HuH-7.5 (cell line): ENCODE measurements around the gene C3orf20.
"Not testable (repeated sequence)": the region's sequence is repeated elsewhere in the genome, so short reads cannot be mapped to it uniquely, and the experiment has no call there.

Source experiments
- DNase-seq: peaks from one replicate; pipeline ENCODE4 v3.0.0; 2011; ENCODE audit warnings: low spot score

The C3orf20 gene

DNA sequence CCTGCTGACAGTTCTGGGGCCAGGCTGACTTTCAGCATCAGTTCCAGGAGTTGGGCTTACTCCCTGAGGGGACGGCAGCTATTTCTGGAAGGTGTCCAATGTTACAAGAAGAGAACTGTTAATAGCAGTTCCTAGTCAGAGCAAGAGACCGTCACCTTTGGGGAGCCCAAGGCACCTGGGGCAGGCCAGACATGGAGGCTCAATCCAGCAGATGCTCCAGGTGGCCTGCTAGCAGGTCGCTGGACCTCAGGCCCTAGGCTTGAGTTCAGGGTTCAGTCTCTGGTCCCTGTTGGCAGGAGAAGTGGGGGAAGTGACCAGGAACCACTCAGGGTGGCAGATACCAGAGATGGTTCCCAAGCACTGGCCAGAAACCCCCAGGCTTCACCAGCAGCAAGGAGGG, 25.9 kb downstream of the C3orf20 start:
- no peak for DNase-seq

DNA sequence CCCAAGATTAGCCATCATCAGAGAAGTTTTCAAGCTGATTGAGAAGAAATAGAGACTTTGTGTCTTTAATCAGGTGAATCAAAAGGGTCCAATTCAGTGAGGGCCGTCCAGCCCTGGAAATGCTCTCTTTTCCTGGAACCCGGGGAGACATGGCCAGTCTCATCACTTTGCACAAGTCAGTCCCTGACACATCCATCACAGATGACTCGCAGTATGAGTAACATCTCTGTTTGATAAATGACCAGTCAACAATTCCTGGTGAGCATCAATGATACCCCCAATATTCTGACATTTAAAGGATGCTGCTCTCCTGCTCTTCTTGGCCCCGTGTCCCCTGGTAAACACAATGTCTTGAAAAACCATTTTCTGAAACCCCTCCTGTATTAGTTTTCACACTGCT, 26.7 kb downstream of the C3orf20 start:
- no peak for DNase-seq

DNA sequence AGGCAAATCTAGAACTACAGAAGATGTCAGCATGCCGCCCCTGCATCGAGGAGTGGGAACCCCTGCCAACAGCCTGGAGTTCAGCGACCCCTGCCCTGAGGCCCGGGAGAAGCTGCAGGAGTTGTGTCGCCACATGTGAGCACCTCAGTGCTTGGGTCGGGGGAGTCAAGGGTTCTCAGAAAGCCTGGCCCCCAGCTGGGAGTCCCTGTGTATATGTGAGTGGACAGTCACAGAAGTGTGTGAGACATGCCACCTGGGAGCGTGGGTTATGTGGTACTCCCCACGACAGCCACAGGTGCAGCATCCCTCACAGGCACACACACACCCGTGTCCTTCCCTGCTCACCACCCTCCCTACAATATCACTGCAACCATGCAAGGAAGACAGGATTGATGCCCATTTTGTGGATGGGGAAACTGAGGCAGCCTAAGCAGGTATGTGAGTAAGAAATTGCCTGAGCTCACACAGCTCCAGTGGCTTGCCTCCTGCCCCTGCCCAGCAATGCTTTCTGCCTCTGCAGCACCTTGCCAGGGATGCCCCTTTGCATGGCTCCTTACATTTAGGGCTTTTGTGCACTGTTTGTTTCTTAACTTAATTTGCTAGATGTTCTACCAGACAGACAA, 28.3 kb downstream of the C3orf20 start:
- no peak for DNase-seq

DNA sequence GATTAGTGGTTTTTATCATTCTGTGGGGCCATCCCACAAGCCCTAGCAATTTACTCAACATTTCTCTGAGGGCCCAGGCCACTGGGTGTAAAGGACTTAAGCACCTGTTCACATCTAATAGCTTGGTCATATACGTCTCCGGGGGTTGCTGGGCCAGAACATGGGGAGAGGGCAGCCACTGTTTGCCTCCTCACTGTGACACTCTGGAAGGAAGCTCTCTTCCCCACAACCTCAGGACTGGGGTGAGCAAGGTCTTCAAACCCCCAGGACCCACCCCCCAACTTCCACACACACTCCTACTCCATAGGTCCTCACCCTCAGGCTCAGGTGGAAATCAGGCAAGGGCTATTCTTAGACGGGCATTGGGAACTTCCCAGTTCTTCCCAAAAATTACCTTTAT, 28.9 kb downstream of the C3orf20 start:
- no peak for DNase-seq

DNA sequence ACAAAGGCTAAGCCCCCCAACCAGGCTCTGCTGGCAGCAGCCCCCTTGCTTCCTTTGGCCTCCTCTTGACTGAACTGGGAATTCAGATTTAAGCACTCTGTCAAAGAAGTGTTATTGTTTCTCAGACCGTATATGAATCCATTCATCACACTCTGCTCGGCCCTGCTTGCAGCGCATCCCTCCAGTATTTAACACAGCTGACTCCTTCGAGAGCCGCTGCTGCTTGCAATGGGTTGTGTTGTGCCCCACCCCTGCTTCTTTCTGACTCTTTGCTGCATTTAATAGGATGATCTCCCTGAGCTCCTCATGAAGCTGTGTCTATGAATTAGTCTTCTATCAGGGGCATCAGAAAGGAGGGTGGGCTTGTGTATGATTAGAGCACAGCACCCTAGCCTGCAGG, 31.2 kb downstream of the C3orf20 start:
- no peak for DNase-seq

DNA sequence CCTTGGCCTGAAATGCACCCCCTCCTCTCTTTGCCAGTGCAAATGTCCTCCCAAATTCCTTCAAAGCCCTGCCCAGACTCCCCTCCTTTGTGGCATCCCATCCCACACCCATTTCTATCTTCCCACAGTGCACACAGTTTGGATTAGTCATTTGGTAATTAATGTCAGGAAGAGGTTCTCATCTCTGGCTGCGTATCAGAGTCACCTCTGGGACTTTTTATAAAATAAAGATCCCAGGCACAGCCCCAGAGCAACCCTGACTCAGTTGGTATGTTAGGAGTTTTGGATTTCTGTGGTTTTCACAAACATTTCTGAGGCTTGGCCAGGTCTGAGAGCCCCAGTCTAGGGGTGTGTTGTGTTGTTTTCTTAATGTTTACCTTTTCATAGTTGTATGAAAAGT, 41.6 kb downstream of the C3orf20 start:
- no peak for DNase-seq

DNA sequence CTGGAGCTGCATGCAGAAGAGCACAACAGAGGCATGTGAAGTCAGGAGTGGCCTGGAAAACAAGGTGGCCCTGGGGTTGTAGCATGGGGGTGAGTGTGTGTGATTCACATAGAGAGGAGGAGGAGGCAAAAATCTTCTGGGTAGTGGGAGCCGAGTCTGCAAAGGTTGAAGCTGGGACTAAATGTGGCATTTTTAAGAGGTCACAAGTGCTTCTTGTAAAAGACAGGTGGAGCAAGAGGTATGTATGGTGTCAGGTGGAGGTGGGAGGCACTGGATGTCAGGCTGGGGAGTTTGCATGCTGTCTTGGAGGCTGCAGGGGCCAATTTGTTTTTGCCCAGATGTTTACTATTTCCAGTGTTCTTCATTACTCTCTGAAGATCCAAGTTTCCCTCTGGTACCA, 42.4 kb downstream of the C3orf20 start:
- DNase-seq = no peak

DNA sequence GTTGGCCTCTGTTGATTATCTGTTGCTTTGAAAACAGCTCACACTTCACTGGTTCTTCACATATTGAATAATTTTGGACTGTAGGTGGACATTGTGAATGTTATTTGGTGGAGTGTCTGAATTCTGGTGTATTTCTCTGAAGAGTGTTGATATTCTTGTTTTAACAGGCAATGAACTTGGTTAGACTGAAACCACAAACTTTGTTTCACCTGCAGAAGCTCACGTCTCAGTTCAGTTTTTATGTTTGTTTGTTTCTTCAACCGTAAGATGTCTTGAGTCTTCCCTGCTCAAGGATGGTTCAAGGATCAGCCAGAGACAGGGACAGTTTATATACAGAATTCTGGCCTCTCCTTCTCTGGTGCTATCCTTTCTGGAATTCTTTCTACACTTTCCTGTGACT, 43.6 kb downstream of the C3orf20 start:
- no peak for DNase-seq

DNA sequence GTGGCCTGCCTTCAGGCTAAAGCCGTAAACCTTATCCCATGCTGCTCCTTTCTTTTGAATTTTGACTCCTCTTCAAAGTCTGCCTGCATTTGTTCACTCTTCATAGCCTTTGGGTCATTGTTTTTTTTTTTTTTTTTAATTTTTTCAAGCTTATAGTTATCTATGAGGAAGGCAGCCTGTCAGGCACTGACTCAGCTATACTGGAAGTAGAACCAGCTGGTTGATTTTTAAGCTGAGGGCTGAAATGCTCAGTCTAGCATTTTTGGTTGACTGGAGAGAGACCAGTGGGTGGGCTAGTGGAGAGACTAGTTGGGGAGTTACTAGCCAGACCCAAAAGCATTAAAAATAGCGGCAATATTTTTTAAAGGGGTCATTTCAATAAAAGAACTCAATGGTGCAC, 44.1 kb downstream of the C3orf20 start:
- DNase-seq = no peak

DNA sequence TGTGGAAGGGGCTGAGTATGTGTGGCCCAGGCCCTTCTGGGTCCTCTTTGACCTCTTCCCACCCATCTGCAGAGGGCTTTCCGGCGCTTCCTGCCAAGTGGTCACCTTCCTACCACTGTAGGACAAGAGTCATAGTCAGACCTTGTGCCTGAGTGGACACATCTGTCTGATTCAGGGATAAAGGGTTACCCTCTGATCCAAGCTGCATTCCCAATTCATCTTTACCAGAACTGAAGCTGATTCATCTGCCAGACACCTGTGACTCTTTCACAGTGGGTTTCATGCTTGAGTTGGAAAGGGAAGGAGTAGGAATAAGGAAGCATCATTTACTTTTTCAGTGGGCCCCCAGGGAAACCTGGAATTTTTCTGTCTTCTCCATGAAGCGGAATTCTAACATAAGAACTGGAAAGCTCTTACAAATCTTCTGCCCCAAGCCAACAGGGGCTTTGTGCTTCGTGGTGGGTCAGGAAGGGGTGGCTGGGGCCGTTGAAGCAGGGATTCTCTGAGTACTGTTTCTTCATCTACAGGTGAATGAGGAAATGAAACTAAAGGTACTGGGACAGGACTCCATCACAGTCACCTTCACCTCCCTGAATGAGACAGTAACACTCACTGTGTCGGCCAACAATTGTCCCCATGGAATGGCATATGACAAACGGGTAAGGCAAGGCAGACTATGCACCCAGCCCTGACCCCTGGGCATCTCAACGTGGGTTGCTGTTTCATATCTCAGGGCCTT, 46.4 kb downstream of the C3orf20 start:
- no peak for DNase-seq

DNA sequence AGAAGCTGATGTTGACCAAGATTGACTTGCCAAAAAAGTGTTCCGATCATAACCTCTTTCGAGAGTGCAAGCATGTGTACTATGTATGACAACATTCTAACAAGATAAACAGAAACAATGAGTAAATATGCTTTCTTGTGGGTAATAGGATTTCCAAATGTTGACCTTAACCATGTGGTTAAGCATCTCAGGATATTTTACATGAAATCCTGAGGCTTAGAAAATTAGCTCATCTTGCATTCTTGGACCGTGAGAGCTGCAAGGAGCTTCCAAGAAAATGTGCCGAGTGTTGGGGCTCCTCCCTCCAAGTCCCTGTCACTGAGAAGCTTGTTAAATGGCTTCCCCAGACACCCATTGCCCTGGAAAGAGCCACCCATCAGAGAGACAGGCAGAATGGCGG, 50.1 kb downstream of the C3orf20 start:
- DNase-seq = no peak

DNA sequence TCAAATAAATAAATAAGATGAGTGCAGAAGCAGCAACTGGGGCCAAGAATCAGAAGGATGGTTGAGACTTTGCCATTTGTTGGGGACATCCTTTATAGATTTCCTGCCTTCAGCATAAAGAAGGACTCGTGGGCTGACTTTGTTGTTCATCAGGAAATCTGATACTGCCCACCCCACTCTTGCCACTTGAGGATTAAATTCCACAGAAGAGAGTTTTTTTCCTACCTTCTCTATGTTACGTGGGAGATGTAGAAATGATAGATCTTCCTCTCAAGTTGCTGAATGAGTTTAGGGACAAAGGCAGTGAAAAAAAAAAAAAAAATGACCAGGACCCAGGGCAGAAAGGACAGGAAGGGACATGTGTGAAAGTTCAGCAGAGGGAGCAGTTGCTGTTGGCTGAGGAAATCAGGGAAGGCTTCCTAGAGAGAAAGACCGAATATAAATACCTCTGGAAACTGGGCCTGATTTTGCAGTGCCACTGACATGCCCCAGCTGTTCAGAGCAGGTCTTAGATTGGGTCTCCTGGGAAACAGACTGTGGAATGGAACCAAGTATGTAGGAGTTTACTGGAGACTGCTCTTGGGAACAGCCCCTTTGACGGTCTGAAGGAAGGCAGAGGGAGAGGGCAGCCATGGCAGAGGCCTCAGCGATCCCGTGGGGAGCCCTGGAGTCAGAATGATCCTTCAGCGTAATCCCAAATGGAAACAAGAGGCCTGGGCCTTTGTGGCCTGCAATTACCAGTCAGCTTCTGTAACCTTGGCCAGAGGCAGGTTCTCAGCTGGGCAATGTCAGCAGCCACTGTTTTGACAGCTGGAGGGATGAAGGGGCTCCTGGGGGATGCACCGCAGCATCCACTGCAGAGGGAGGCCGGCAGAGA, 50.9 kb downstream of the C3orf20 start:
- no peak for DNase-seq

DNA sequence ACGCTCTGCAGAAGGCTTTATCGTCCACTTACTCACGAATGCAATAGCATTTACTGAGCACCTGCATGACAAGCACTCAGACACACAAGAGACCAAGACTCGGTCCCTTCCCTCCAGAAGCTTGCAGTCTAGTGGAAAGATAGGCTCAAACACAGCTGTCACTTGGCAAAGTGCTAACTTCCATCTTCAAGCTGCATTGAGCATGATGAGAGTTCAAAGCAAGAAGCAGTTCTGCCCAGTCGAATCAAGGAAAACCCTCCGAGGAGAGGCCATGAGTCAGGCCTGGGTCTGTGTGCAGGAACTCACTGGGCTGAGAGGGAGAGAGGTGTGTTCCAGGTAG, 51.5 kb downstream of the C3orf20 start:
- no peak for DNase-seq

DNA sequence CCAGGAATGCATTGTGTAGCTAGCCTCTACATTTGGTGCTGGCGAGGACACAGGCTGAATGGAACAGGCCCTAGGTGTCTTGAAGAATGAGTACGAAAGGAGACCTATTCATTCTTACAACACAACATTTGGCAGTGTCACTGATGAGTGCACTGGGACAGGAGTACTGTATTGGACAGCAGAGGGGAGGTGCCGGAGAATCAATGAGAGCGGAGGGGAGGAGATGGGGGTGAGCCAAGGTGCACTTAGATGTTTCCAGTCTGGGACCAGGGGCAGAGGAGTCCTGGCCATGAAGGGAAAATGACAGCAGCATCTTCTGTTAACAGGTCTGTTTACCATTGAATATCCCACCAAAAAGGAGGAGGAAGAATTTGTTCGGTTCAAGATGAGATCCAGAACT, 53.2 kb downstream of the C3orf20 start:
- DNase-seq = no peak

DNA sequence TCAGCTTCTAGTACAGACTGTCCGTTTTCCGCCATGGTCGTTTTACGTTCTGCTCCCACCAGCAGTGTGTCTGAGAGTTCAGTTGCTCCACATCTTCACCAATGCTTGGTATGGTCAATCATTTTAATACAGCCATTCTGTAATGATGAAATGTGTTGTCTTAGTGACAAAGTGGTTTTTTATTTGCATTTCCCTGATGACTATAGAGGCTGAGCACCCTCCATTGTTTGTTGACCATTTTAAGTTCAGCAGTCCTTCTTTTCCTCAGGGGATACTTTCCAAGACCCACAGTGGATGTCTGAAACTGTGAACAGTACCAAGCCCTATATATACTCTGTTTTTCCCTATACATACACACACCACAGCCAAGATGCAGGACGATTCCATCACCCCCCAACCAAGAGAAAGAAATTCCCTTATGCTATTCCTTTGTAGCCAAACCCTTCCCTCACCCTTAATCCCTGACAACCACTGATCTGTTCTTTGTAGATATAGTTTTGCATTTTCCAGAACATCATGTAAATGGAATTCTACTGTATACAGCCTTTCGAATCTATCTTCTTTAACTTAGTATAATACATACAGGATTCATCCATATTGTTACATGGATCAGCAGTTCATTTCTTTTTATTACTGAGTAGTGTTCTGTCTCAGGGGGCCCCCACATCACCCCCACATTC, 55.9 kb downstream of the C3orf20 start:
- DNase-seq = no peak

DNA sequence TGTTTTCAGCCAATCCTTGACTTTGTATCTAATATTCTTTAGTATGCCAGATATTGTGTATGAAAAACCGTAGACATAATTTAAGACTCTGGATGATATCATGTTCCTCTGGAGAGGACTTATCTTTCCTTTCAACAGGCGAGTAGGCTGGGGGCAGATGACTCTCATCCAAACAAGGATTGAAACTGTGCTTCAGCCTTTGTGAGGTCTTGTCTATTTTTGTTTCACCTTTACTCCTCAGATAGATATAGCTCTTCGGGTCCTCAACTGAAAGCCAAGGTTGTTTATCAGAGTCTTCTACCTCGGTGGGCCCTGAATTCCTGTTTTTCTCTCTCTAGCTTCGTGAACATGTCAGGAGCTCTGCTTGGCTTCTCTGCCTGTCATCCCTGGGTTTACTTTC, 66.0 kb downstream of the C3orf20 start:
- no peak for DNase-seq

DNA sequence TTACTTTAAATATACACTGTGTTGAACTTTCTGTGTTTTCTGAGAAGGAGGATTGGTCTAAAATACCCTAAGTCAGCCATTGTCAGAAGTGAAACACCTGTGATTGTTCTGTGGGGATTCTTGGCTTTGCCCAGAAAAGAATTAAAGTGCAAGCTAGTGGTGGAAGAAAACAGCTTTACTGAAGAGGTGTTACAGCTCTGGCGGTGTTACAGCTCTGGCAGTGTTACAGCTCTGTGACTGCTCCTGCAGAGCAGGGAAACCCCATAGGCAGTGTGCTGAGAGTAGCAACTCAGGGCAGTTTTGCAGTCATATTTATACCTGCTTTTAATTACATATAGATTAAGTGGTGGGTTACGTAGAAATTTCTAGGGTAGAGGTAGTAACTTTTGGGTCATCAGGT, 66.6 kb downstream of the C3orf20 start:
- no peak for DNase-seq

DNA sequence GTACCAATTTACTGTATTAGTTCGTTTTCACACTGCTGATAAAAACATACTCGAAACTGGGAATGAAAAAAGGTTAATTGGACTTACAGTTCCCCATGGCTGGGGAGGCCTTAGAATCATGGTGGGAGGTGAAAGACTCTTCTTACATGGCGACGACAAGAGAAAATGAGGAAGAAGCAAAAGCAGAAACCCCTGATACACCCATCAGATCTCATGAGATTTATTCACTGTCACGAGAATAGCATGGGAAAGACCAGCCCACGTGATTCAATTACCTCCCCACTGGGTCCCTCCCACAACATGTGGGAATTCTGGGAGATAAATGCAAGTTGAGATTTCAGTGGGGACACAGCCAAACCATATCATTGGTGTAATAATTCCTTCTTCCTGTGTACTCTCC, 69.6 kb downstream of the C3orf20 start:
- DNase-seq = no peak

DNA sequence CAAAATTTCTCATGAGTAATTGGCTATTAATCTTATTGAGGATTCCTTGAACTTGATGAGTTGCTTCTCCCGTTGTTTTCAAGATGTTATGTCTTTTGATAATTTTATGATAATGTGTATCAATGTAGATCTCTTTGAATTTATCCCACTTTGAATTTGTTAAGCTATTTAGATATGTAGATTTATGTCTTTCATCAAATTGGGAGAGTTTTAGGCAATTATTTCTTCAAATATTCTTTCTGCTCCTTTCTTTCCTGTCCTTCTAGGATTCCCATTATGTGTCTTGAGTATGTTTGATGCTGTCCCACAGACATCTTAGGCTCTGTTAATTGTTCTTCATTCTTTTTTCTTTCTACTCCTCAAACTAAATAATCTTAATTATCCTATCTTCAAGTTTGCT, 75.7 kb downstream of the C3orf20 start:
- DNase-seq = no peak

DNA sequence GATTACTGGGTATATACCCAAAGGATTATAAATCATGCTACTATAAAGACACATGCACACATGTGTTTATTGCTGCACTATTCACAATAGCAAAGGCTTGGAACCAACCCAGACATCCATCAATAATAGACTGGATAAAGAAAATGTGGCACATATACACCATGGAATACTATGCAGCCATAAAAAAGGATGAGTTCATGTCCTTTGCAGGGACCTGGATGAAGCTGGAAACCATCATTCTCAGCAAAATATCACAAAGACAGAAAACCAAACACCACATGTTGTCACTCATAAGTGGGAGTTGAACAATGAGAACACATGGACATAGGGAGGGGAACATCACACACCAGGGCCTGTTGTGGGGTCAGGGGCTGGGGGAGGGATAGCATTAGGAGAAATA, 78.0 kb downstream of the C3orf20 start:
- not testable (repeated sequence) for DNase-seq

DNA sequence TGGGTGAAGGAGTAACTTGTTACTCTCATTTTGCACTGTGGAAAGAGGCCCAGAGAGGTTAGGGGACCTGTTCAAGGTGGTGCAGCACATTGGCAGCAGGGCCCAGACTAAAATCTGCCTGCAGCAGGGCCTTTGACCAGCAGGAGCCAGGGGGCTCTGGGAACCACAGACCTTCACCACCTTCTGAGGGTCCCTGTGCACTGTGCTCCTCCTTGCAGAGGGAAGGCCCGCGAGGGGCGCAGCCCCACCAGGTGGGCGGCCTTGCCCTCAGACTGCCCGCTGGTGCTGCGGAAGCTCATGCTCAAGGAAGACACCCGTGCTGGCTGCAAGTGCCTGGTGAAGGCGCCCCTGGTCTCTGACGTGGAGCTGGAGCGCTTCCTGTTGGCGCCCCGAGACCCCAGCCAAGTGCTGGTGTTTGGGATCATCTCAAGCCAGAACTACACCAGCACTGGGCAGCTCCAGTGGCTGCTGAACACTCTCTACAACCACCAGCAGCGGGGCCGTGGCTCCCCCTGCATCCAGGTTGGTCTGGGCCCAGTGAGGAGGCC, 82.3 kb downstream of the C3orf20 start:
- DNase-seq = no peak

DNA sequence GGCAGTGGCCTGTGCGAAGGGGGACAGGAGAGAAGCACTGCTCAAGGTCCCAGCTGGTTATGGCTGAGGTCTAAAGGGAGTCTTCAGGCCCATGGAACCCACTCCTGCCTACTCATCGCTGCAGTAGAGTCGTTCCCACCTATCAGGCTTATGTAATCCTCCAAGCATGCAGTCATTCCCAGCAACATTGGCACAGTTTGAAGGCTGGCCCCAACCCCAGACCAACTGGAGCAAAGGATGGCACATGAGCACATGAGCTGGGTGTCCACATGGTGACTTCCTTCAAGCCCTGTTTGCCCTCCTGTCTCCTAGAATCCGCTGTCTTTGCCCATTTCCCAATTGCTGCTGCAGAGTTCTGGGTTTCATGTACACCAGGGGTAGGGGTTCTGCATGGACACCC, 83.4 kb downstream of the C3orf20 start:
- DNase-seq = no peak
